K562 (cell line): ENCODE data around the gene TECPR2. TPM values are rescaled to one million over a fixed set of nuclear protein-coding genes. Genes with fewer than 3 reads are reported as not detected.

Source experiments
- ATAC-seq: fragments of 200-7000 bp; cut with Tn5 transposase; 3 replicates; pipeline ENCODE4 v1.9.1; 2020; ENCODE audit warnings: moderate library complexity
- BruUV-seq: library from RNA; stranded (reverse); fragments of 400-500 nt; replicated peaks from 2 replicates; lab custom pipeline; 2021; lab: Mats Ljungman, UMichigan
- CTCF ChIA-PET: fragments of 300-600 bp; formaldehyde crosslinking; extraction: SDS; loops from one replicate; lab custom pipeline; 2021; ENCODE audit warnings: low intra/inter-chr PET ratio; lab: Yijun Ruan, JAX
- POLR2A ChIA-PET: fragments of 300-600, 350-650 bp; sonication (Branson Sonifier 250); formaldehyde crosslinking; extraction: SDS; loops from one replicate; lab custom pipeline; 2021; ENCODE audit warnings: antibody characterized with exemption, inconsistent platforms; lab: Yijun Ruan, JAX
- DNase-seq, 4 experiments: peaks; one replicate each; pipeline versions ENCODE4 v3.0.0 to v3.0.0-alpha.2; 2011 to 2018; ENCODE audit warnings: low spot score in 3 of 4, mixed read lengths in 3 of 4; ENCODE audit errors: extremely low read depth in 1 of 4
- FAIRE-seq: peaks from 2 replicates; lab custom pipeline; 2011; peaks lifted over from hg19 to GRCh38; lab: Jason Lieb, UNC
- H2AFZ ChIP-seq: 2 replicates; pipeline ENCODE4 v1.6.0; 2011; ENCODE audit warnings: low read depth, low read length, control low read depth, inconsistent platforms
- H3K27ac ChIP-seq: fragments of 200-600 bp; 3 replicates; pipeline ENCODE4 v1.8.0; 2011; ENCODE audit warnings: low read depth, mild to moderate bottlenecking, control low read depth, inconsistent platforms, low read length, moderate library complexity, mixed read lengths; ENCODE audit errors: extremely low read depth
- H3K27me3 ChIP-seq, 2 experiments: fragments of 300-600 bp in 1 of 2; 2 replicates in 1 of 2; 3 replicates in 1 of 2; pipeline versions ENCODE4 v1.6.0 to v1.8.0; 2011; ENCODE audit warnings: inconsistent platforms in 2 of 2, low read length in 2 of 2, mild to moderate bottlenecking in 1 of 2, mixed read lengths in 1 of 2, moderate library complexity in 1 of 2; ENCODE audit not compliant: control insufficient read depth in 2 of 2, insufficient read depth in 2 of 2
- H3K36me3 ChIP-seq: fragments of 300-600 bp; 3 replicates; pipeline ENCODE4 v1.8.0; 2011; ENCODE audit warnings: mild to moderate bottlenecking, low read length, inconsistent platforms; ENCODE audit not compliant: control insufficient read depth, insufficient read depth
- H3K4me1 ChIP-seq, 2 experiments: fragments of 200-600 bp in 1 of 2; replicated peaks in 1 of 2; 2 replicates in 1 of 2; 3 replicates in 1 of 2; pipeline versions ENCODE4 v1.5.1 to v1.8.0; 2011; ENCODE audit warnings: inconsistent platforms in 2 of 2, low read length in 2 of 2, mild to moderate bottlenecking in 1 of 2, mixed read lengths in 1 of 2, moderate library complexity in 1 of 2; ENCODE audit not compliant: control insufficient read depth in 2 of 2, insufficient read depth in 2 of 2
- H3K4me2 ChIP-seq: 2 replicates; pipeline ENCODE4 v1.6.1; 2011; ENCODE audit warnings: low read length, control low read depth, inconsistent platforms, mixed read lengths; ENCODE audit not compliant: insufficient read depth
- H3K4me3 ChIP-seq: fragments of 200-600 bp; sonication (generic), shearing (Covaris generic); 2 replicates; pipeline ENCODE4 v1.5.1; 2016; ENCODE audit warnings: control low read depth, inconsistent platforms
- H3K79me2 ChIP-seq: fragments of 200-600 bp; 3 replicates; pipeline ENCODE4 v1.8.0; 2011; ENCODE audit warnings: low read length, inconsistent platforms; ENCODE audit not compliant: control insufficient read depth, insufficient read depth
- H3K9ac ChIP-seq, 2 experiments: 2 replicates each; pipeline versions ENCODE4 v1.6.0 to v1.6.1; 2011; ENCODE audit warnings: low read depth in 2 of 2, low read length in 2 of 2, control low read depth in 1 of 2, inconsistent platforms in 1 of 2, mild to moderate bottlenecking in 1 of 2, mixed read lengths in 1 of 2; ENCODE audit not compliant: insufficient read depth in 1 of 2
- H3K9me1 ChIP-seq: one replicate; pipeline ENCODE4 v1.6.0; 2011; ENCODE audit warnings: inconsistent platforms, mild to moderate bottlenecking, low read length, moderate library complexity; ENCODE audit not compliant: control insufficient read depth, insufficient read depth
- H3K9me3 ChIP-seq: replicated peaks from 2 replicates; pipeline ENCODE4 v1.5.1; 2011; ENCODE audit warnings: low read depth, low read length, inconsistent platforms; ENCODE audit not compliant: control insufficient read depth, insufficient read depth
- H4K20me1 ChIP-seq: replicated peaks from 2 replicates; pipeline ENCODE4 v1.6.1; 2011; ENCODE audit warnings: low read length, inconsistent platforms, mixed read lengths; ENCODE audit not compliant: control insufficient read depth, insufficient read depth
- RBM22 ChIP-seq: fragments of 200-400 bp; formaldehyde crosslinking; IDR thresholded peaks from 2 replicates; pipeline ENCODE4 v1.6.1; 2018; ENCODE audit warnings: low read length, low read depth; ENCODE audit not compliant: poor library complexity, severe bottlenecking
- TCF3 ChIP-seq: sonication (generic); formaldehyde crosslinking; IDR thresholded peaks from 2 replicates; pipeline ENCODE4 v1.4.0; 2020; ENCODE audit warnings: mild to moderate bottlenecking, missing genetic modification reagents
- ZBTB26 ChIP-seq: fragments of 450-650 bp; formaldehyde crosslinking; IDR thresholded peaks from 2 replicates; pipeline ENCODE4 v1.4.0; 2022; ENCODE audit warnings: missing genetic modification characterization
- ZNF224 ChIP-seq: sonication (generic); formaldehyde crosslinking; IDR thresholded peaks from 2 replicates; pipeline ENCODE4 v1.8.0; 2022; ENCODE audit warnings: mild to moderate bottlenecking, missing genetic modification reagents
- WGBS: fragments of 100-300 bp; shearing (Covaris generic); methylation state at CpG from one replicate; pipeline ENCODE4 v1.1.6; 2016; ENCODE audit warnings: low coverage, mixed read lengths; ENCODE audit not compliant: insufficient coverage; ENCODE audit errors: missing lambda C conversion rate; 5-methylcytosine and 5-hydroxymethylcytosine counted together
- in situ Hi-C: fragments of 300-500 bp; cut with MboI; formaldehyde crosslinking; loops from 4 replicates; pipeline ENCODE4 v1.15.0; 2018; ENCODE audit warnings: inconsistent platforms, mixed read lengths
- intact Hi-C: fragments of 100-400 bp; cut with micrococcal nuclease; formaldehyde crosslinking; loops from 2 replicates; pipeline ENCODE4 v1.14.2; 2022
- polyA plus RNA-seq, 8 experiments: library from polyadenylated mRNA; depleted of rRNA in 4 of 8; stranded (reverse) in 5 of 8; unstranded in 3 of 8; fragments of >200 nt; fragmentation: Nextera tagmentation in 2 of 8; fragmentation: Illumina TruSeq in 1 of 8; extraction: Ambion mirVana in 2 of 8; extraction: Trizol in 1 of 8; gene quantifications; 2 replicates each; pipeline versions ENCODE4 v1.2.1 to v1.2.3, GENCODE V29; 2011 to 2014; ENCODE audit warnings: inconsistent platforms in 1 of 8, missing spikeins in 1 of 8
- total RNA-seq, 7 experiments: library from RNA; depleted of rRNA in 6 of 7; stranded (reverse); fragments of >200 nt in 6 of 7; fragmentation: Illumina TruSeq in 2 of 7; extraction: Trizol in 2 of 7; gene quantifications; 2 replicates each; pipeline versions ENCODE4 v1.2.1 to v1.2.3, GENCODE V29; 2011 to 2021; ENCODE audit warnings: low replicate concordance in 1 of 7

TECPR2 gene
- total and polyA plus RNA-seq, 9 of the 15 experiments (the other 6 are each of a cell fraction or from before 2014, with no cell fraction given): 0.04 to 3.0 (median 0.83) TPM

GRCh38 chr14:102511538-102511937, 148.8 kb downstream of the TECPR2 start:
- H3K4me3 ChIP-seq: no peak overlapping the region
- intact Hi-C loops: no loop called here
- FAIRE-seq: no peak
- no peaks in the 10 kb centered on the region for H3K27me3 ChIP-seq
- POLR2A ChIA-PET: no interaction called here
- TF ChIP-seq ZBTB26 (no peak), ZNF224 (no peak), RBM22 (no peak), TCF3 (CRISPR knock-in tag) (no peak)
- TF ChIP-seq, all 486 proteins: peak for 0
- no peak overlapping the region for H3K27ac ChIP-seq
- H3K9me1 ChIP-seq: no peaks in the 10 kb centered on the region
- H4K20me1 ChIP-seq: peaks cover 4% of the 10 kb centered on the region; the same call in 1 of the 2 replicates
- WGBS: 77% methylated on average over 4 of the region's 5 CpGs
- CTCF ChIA-PET: no interaction called here
- no peaks in the 10 kb centered on the region for H3K9me3 ChIP-seq
- H3K79me2 ChIP-seq: peaks cover 15% of the 10 kb centered on the region; the same call in 2 of the 3 replicates
- DNase-seq: no peak
- H2AFZ ChIP-seq: no peak overlapping the region
- peak overlapping the region in 1 of 2 experiments; percentile 86; a peak in 2 of 4 replicates for H3K9ac ChIP-seq
- no peak overlapping the region for H3K4me2 ChIP-seq
- H3K36me3 ChIP-seq: peaks cover 6% of the 10 kb centered on the region; the same call in 1 of the 3 replicates
- BruUV-seq: no TSS peak
- ATAC-seq: no peak
- H3K4me1 ChIP-seq: peaks cover 8 to 56% of the 10 kb centered on the region in 2 experiments; a peak in 4 of 5 replicates
- in situ Hi-C loops: loop anchor here (10.0 to 25.0 kb wide), 2 partner anchors 187 to 401 kb away; partner anchors contain the start of gene AMN
